Measurements from ENCODE around the gene RPS3.

The RPS3 gene

GRCh38 chr11:75430714-75431532, 31.6 kb downstream of the RPS3 start:
- ATAC-seq, result no peak
- no peak for TF ChIP-seq CSDC2 (CRISPR knock-in tag; IDR thresholded peaks at IDR 0.05)
- TF ChIP-seq PATZ1 (CRISPR knock-in tag; IDR thresholded peaks at IDR 0.05; ENCODE audit: borderline replicate concordance), result no peak
- TF ChIP-seq, protein P1, sequence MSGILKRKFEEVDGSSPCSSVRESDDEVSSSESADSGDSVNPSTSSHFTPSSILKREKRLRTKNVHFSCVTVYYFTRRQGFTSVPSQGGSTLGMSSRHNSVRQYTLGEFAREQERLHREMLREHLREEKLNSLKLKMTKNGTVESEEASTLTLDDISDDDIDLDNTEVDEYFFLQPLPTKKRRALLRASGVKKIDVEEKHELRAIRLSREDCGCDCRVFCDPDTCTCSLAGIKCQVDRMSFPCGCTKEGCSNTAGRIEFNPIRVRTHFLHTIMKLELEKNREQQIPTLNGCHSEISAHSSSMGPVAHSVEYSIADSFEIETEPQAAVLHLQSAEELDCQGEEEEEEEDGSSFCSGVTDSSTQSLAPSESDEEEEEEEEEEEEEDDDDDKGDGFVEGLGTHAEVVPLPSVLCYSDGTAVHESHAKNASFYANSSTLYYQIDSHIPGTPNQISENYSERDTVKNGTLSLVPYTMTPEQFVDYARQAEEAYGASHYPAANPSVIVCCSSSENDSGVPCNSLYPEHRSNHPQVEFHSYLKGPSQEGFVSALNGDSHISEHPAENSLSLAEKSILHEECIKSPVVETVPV (CRISPR knock-in tag; IDR thresholded peaks at IDR 0.05), result no peak
- TF ChIP-seq CREB5 (CRISPR knock-in tag; IDR thresholded peaks at IDR 0.05; ENCODE audit: low read depth), result no peak
- TF ChIP-seq ZC3H10 (CRISPR knock-in tag; IDR thresholded peaks at IDR 0.05), result no peak
- TF ChIP-seq PPARA (CRISPR knock-in tag; IDR thresholded peaks at IDR 0.05; ENCODE audit: borderline replicate concordance), result no peak
- no peak for TF ChIP-seq TOX (CRISPR knock-in tag; IDR thresholded peaks at IDR 0.05; ENCODE audit: borderline replicate concordance)
- no peak for TF ChIP-seq OSR1 (CRISPR knock-in tag; IDR thresholded peaks at IDR 0.05)
- TF ChIP-seq RARB (CRISPR knock-in tag; IDR thresholded peaks at IDR 0.05), result no peak
- no peak for TF ChIP-seq ZFP3 (CRISPR knock-in tag; IDR thresholded peaks at IDR 0.05)
- no peak for TF ChIP-seq ZNF8 (CRISPR knock-in tag; IDR thresholded peaks at IDR 0.05)
- no peak for TF ChIP-seq ZFP30 (CRISPR knock-in tag; IDR thresholded peaks at IDR 0.05)
- no peak for TF ChIP-seq BACH2 (CRISPR knock-in tag; IDR thresholded peaks at IDR 0.05; ENCODE audit: borderline replicate concordance)

- ATAC-seq, result no peak
- TF ChIP-seq ZFP3 (CRISPR knock-in tag; IDR thresholded peaks at IDR 0.05), result no peak
- no peak for TF ChIP-seq ARNTL (CRISPR knock-in tag; IDR thresholded peaks at IDR 0.05; ENCODE audit: borderline replicate concordance, low read depth)
- no peak for TF ChIP-seq PPARA (CRISPR knock-in tag; IDR thresholded peaks at IDR 0.05; ENCODE audit: borderline replicate concordance)
- no peak for TF ChIP-seq ESRRG (CRISPR knock-in tag; IDR thresholded peaks at IDR 0.05)
- TF ChIP-seq ZC3H10 (CRISPR knock-in tag; IDR thresholded peaks at IDR 0.05), result no peak
- no peak for TF ChIP-seq GLIS3 (CRISPR knock-in tag; IDR thresholded peaks at IDR 0.05)
- no peak for TF ChIP-seq ZNF8 (CRISPR knock-in tag; IDR thresholded peaks at IDR 0.05)
- TF ChIP-seq ZNF565 (CRISPR knock-in tag; conservative IDR thresholded peaks at IDR 0.05; ENCODE audit: low read depth), result no peak
- TF ChIP-seq OSR1 (CRISPR knock-in tag; IDR thresholded peaks at IDR 0.05), result no peak
- TF ChIP-seq CREB5 (CRISPR knock-in tag; IDR thresholded peaks at IDR 0.05; ENCODE audit: low read depth), result no peak
- no peak for TF ChIP-seq TSHZ2 (CRISPR knock-in tag; IDR thresholded peaks at IDR 0.05)
- TF ChIP-seq, protein P1 (CRISPR knock-in tag; IDR thresholded peaks at IDR 0.05), result no peak
- no peak for TF ChIP-seq POU6F1 (CRISPR knock-in tag; IDR thresholded peaks at IDR 0.05; ENCODE audit: borderline replicate concordance, low read depth)
- no peak for TF ChIP-seq SNAI2 (CRISPR knock-in tag; IDR thresholded peaks at IDR 0.05)
These were observed 32.5 kb downstream of the RPS3 start for GRCh38 chr11:75431533-75432525.
